Esophagus muscularis mucosa (tissue), 3 donors: ENCODE results near the gene LTB4R2.

Experiments used
- CTCF ChIP-seq, 3 experiments: fragments of 200-600 bp in 2 of 3; fragments of 450-650 bp in 1 of 3; sonication (generic) in 2 of 3; IDR thresholded peaks; one replicate each; pipeline ENCODE4 v1.5.1; 2017 to 2019; ENCODE audit warnings: antibody characterized with exemption in 3 of 3, mild to moderate bottlenecking in 2 of 3, moderate library complexity in 1 of 3
- POLR2A ChIP-seq: fragments of 450-650 bp; IDR thresholded peaks from one replicate; pipeline ENCODE4 v1.6.1; 2017; ENCODE audit warnings: antibody characterized with exemption, moderate library complexity, mild to moderate bottlenecking, low read depth

DNA sequence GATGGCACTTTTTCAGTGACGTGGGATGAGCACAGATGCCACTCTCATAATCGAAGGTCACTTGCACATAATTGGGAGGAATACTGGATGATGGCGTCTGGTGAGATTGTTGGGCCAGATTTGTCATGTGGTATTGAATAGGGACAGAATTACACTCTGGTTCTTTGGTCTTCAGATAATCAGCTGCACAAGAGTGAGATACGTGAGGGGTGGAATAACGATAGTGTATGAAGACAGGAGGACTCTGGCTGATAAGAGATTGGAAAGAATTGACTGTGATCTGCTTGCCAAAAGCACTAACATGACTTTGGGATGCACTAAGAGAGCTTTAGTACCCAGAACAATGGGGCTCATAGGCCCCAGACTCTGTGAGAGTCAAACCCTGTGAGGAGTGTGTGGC, 31.5 kb upstream of the LTB4R2 start:
- TF ChIP-seq CTCF (IDR thresholded peaks at IDR 0.05): no peak
- TF ChIP-seq POLR2A: no peak
